ES-I3 (cell line): ENCODE results near the gene FAM193A.
"Not testable (repeated sequence)": the region's sequence is repeated elsewhere in the genome, so short reads cannot be mapped to it uniquely, and the experiment has no call there.

Source experiments
- H3K36me3 ChIP-seq: 2 replicates; pipeline ENCODE4 v1.6.1; 2013; ENCODE audit warnings: mild to moderate bottlenecking, low read length, control low read depth, moderate library complexity; ENCODE audit not compliant: insufficient read depth
- H3K4me1 ChIP-seq: 2 replicates; pipeline ENCODE4 v1.6.1; 2013; ENCODE audit warnings: mild to moderate bottlenecking, control low read depth, low read length; ENCODE audit not compliant: insufficient read depth
- H3K9ac ChIP-seq: 2 replicates; pipeline ENCODE4 v1.6.1; 2013; ENCODE audit warnings: low read depth, mild to moderate bottlenecking, low read length, moderate library complexity
- H3K9me3 ChIP-seq: 2 replicates; pipeline ENCODE4 v1.6.1; 2013; ENCODE audit warnings: mild to moderate bottlenecking, low read length, moderate library complexity; ENCODE audit not compliant: control insufficient read depth, insufficient read depth

FAM193A gene

DNA sequence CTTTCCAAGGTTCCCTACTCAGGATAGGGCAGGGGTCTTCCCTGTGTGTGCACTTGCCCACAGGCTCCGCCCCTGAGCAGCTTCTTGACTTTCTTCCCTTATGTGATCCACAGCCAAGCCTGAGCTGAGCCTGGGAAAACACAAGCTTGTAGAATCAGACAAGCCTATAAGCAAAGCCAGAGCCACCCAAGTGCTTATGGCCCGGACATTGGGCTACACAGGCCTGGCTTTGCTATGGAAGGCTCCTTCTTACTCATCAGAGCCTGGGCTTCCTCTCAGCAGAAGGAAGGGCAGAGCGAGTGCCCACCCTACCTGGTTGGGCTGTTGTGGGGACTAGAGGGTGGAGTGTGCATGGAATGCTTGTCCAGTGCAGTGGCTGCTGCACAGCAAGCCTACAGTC, 221.0 kb downstream of the FAM193A start:
- Histone ChIP-seq H3K4me1 (no peaks in the 10 kb centered on the region; the same call in 1 of the 2 replicates), H3K9me3 (no peaks in the 10 kb centered on the region), H3K36me3 (no peaks in the 10 kb centered on the region), H3K9ac (no peak overlapping the region)

DNA sequence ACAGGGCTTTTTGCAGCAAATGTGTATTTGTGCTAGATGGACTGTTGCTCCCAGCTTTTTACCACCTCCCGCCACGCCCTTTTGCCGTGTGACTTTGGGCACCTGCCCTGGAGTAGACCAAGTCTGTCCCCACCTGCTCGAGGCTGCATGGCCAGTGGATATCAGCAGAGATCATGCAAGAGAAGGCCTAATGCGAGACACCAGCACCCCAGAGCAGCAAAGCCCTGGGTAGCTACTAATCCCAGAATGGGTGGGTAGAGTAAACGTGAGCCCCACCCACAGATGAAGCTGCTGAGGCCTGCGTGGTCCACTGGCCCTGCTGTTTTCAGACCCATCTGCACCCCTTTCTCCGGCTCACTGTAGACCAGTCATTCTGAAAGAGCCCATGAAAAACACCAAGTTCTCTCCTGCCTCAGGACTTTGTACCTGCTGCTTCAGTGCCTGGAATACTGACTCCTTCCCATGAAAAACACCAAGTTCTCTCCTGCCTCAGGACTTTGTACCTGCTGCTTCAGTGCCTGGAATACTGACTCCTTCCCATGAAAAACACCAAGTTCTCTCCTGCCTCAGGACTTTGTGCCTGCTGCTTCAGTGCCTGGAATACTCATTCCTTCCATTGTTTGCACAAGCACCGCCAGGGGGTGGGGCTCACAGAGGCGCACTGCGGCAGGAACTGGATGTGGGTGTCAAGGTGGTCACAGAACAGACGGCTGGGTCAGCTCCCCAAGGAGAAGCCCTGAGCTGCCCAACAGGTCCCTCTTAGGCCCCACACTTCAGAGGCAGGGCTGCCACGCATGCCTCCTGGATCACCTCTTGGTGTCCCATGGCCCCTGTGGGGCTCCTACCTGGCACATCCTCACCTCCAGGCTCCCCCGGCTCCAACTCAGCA, 224.8 kb downstream of the FAM193A start:
- Histone ChIP-seq H3K4me1 (no peaks in the 10 kb centered on the region; the same call in 1 of the 2 replicates), H3K36me3 (no peaks in the 10 kb centered on the region), H3K9me3 (no peaks in the 10 kb centered on the region), H3K9ac (no peak overlapping the region)

DNA sequence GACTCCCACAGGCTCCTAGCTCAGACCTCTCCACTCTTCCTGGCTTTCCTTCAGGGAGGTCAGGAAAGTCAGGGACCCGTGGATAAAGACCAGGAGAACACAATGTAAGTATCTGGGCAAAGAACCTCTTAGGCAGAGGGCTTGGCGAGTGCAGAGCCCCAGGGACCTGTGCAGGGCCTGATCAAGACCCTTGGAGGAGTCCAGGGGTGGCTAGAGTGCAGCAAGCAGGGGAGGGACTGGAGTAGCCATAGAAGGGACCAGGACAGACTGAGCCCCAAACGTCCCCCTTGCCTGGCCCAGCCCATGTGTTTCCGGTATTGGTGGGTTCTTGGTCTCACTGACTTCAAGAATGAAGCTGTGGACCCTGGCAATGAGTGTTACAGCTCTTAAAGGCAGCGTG, 225.6 kb downstream of the FAM193A start:
- H3K36me3 ChIP-seq: no peaks in the 10 kb centered on the region
- H3K9me3 ChIP-seq: no peaks in the 10 kb centered on the region
- H3K9ac ChIP-seq: no peak overlapping the region
- no peaks in the 10 kb centered on the region; the same call in 1 of the 2 replicates for H3K4me1 ChIP-seq

DNA sequence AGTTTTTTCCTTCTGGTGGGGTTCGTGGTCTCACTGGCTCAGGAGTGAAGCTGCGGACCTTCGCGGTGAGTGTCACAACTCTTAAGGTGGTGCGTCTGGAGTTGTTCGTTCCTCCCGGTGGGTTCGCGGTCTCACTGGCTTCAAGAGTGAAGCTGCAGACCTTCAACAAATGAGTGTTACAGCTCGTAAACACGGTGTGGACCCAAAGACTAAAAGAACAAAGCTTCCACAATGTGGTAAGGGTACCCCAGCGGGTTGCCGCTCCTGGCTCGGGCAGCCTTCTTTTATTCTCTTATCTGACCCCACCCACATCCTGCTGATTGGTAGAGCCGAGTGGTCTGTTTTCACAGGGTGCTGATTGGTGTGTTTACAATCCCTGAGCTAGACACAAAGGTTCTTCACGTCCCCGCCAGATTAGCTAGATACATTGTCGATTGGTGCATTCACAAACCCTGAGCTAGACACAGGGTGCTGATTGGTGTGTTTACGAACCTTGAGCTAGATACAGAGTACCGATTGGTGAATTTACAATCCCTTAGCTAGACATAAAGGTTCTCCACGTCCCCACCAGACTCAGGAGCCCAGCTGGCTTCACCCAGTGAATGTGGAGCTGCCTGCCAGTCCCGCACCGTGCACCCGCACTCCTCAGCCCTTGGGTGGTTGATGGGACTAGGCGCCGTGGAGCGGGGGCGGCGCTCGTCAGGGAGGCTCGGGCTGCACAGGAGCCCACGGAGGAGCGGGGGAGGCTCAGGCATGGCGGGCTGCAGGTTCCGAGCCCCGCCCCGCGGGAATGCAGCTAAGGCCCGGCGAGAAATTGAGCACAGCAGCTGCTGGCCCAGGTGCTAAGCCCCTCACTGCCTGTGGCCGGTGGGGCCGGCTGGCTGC, 226.3 kb downstream of the FAM193A start:
- not testable (repeated sequence) for H3K4me1 ChIP-seq, H3K9ac ChIP-seq, H3K9me3 ChIP-seq, H3K36me3 ChIP-seq

DNA sequence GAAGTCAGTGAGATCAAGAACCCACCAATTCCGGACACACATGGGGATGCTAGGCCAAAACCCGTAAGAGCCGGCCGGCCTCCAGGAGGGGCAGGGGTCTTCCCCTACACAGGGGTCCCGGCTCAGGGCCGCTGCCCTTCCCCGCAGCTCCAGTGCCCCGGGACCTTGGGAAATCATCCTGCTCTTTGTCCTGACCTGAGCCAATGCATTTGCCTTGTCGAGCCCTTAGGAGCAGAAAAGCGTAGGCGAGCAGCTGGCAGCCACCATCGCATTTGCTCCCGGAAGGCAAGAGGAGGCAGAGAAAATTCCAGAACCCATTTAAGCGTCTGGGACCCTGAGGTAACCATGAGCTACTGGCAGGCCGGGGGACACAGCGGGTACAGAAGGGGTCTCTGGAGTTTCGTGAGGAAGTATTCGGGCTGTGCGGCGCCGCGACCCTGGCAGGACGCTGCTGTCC, 227.1 kb downstream of the FAM193A start:
- H3K4me1 ChIP-seq: no peaks in the 10 kb centered on the region; the same call in 1 of the 2 replicates
- no peaks in the 10 kb centered on the region for H3K9me3 ChIP-seq
- H3K9ac ChIP-seq: peak overlapping the region; percentile 51; the same call in 1 of the 2 replicates
- no peaks in the 10 kb centered on the region for H3K36me3 ChIP-seq

DNA sequence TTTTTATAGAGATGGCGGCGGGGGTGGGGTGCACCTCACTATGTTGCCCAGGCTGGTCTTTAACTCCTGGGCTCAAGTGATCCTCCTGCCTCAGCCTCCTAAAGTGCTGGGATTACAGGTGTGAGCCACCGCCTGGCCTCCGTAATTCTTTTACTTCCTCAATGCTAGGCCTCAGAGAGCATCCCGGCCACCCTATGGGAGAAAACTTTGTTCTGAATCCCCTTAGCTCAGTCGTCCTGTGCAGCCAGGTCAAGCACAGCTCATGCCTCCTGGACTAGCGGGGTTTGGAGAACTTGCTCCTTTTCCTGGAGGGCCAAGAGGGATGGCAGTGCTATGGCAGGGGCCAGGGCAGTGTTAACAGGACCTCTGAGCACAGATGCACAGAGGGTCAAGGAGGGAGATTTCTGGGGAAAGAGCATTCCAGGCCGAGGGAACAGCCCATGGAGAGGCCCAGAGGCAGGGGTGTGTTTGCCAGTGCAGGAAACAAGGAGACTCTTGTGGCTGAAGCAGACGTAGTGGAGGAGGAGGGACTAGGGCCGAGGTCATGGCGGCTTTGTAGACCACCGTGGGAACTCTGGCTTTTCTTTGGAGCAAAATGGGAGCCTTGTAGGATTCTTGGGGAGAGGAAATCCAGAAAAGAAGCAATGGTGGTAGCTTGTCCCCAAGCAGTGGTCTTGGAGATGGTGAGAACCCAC, 229.5 kb downstream of the FAM193A start:
- H3K4me1 ChIP-seq: no peaks in the 10 kb centered on the region; the same call in 1 of the 2 replicates
- H3K9me3 ChIP-seq: no peaks in the 10 kb centered on the region
- H3K9ac ChIP-seq: no peak overlapping the region
- H3K36me3 ChIP-seq: no peaks in the 10 kb centered on the region

DNA sequence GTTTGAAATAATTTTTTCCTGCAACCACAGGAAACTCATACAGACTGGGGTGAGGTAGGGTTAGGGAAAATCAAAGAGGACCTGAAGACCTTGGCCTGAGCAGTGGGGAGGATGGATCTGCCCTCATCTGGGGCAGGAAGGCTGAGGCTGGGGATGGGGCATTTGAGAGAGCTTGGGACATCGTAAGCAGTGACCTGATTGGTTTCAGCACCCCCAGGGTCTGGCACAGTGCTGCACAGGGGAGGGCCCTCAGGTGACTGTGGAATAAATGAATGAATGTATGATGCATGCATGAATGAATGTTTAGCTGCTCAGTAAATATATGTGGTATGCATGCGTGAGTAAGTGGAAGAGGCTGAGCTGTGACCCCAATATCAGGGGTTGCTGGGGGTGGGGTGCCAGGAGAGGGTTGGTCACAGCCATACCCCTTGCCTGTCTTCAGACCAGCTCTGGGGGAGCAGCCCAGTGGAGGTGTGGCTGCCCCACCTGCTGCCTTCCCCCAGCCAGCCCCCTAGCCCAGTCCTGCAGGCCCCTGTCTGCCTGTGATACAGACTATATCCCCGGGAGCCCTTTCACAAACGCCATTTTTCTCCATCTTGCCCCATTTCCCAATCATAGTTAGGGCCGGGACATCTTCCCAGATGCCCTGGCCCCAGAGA, 230.7 kb downstream of the FAM193A start:
- no peaks in the 10 kb centered on the region for H3K4me1 ChIP-seq
- H3K9me3 ChIP-seq: no peaks in the 10 kb centered on the region
- H3K9ac ChIP-seq: no peak overlapping the region

DNA sequence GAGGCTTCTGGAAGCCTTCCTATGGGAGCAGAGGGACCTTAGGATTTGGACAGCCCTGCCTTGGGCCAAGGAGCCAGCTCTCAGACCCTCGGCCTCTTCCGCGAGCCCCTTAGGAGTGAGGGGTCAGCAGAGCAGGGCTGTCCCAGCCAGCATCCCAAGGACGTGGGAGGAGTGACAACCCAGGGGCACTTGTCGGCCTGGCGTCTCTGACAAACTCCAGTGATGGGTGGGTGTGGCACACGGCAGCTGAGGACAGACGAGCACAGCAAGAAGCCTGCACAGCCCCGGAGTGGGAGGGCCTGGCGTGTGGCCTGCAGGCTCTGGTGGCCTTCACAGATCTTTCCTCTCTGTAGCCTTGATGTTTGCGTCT, 231.2 kb downstream of the FAM193A start:
- Histone ChIP-seq H3K9me3 (no peaks in the 10 kb centered on the region), H3K9ac (no peak overlapping the region), H3K36me3 (no peaks in the 10 kb centered on the region), H3K4me1 (no peaks in the 10 kb centered on the region)

More for the DNA sequence above, 230.7 kb downstream of the FAM193A start:
- H3K36me3 ChIP-seq: no peaks in the 10 kb centered on the region

DNA sequence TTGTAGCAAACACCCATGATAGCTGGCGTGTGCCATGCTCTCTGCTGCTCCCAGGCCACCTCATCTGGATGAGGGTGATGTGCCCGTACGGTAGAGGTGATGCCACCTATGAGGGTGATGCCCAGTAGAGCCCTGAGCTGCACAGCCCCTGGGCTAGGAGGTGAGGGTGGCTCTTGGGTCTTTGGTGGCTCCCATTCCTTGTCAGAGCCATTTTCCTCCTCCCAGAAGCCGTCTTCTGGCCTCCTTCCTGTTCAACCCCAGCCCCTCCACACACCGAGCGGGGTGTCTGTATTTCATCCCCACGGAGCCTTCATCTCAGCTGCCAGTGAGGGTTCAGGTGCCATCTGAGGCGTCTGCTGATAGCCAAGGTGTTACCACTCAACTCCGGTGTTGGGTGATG, 231.7 kb downstream of the FAM193A start:
- no peaks in the 10 kb centered on the region for H3K4me1 ChIP-seq

DNA sequence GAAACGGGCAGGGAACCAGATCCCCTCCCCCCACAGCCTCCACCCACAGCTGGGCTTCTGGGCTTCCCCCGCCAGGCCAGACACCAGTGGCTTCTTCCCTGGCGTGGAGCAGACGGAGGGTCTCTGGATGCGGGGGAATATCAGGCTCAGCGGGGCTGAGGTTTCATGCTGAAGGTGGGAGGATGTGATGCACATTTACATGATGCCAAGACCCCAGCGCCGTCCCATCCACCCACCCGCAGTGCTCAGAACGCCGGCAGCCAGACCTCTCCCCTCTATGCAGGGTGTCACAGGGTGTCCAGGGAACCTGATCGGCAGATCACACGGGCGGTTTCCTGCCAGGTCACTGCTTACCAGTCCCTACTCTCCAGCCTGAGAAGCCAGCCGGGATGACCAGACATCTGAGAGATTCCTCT, 232.5 kb downstream of the FAM193A start:
- Histone ChIP-seq H3K36me3 (no peaks in the 10 kb centered on the region), H3K9me3 (no peaks in the 10 kb centered on the region), H3K9ac (no peak overlapping the region), H3K4me1 (no peaks in the 10 kb centered on the region)

More for the DNA sequence above, 231.7 kb downstream of the FAM193A start:
- H3K36me3 ChIP-seq: no peaks in the 10 kb centered on the region
- no peak overlapping the region for H3K9ac ChIP-seq
- no peaks in the 10 kb centered on the region for H3K9me3 ChIP-seq

DNA sequence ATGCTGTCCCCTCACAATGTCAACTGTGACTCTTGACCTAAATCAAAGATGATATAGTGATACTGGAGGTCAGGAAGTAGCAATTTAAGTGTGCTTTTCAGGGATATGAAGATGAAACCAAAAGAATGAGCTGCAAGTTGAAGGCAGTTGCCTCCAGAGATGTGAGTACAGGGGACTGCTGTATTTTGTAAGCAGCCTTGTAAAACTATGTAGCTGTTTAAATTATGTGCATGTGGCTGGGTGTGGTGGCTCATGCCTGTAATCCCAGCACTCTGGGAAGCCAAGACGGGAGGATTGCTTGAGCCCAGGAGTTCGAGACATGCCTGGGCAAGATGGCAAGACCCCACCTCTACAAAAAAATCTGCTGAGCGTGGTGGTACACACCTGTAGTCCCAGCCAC, 234.8 kb downstream of the FAM193A start:
- Histone ChIP-seq H3K36me3 (no peaks in the 10 kb centered on the region), H3K9ac (no peak overlapping the region), H3K4me1 (no peaks in the 10 kb centered on the region), H3K9me3 (no peaks in the 10 kb centered on the region)

DNA sequence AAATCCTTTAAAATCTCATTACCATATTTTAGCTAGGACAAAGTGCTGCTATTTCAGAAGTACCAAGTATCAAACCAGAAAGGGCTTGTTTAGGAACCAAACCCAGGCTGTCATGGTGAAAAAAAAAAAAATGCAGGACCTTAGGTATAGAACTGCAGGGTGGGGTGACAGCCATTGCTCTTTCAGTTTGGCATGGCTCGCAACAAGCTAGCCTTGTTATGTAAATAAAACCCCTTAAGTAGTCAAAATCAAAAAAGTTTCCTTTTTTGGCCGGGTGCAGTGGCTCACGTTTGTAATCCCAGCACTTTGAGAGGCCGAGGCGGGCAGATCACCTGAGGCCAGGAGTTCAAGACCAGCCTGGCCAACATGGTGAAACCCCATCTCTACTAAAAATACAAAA, 244.2 kb downstream of the FAM193A start:
- not testable (repeated sequence) for H3K9me3 ChIP-seq, H3K36me3 ChIP-seq, H3K9ac ChIP-seq
- H3K4me1 ChIP-seq: peaks cover 10% of the 10 kb centered on the region

DNA sequence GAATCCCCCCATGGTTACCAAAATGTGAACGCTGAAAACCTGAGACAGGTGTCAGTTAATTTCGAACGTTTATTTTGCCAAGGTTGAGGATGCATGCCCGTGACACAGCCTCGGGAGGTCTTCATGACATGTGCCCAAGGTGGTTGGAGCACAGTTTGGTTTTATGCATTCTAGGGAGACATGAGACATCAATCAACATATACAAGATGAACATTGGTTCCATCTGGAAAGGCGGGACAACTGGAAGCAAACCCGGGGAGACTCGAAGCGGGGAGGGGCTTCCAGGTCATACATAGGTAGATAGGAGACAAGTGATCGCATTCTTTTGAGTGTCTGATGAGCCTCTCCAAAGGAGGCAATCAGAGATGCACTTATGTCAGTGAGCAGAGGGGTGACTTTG, 245.5 kb downstream of the FAM193A start:
- Histone ChIP-seq H3K9me3 (no peaks in the 10 kb centered on the region), H3K36me3 (no peaks in the 10 kb centered on the region), H3K4me1 (peaks cover 10% of the 10 kb centered on the region), H3K9ac (no peak overlapping the region)
